Hippocampal formation (tissue), 2 donors: ENCODE data around the gene LMX1B.
"Not testable (repeated sequence)": the region's sequence is repeated elsewhere in the genome, so short reads cannot be mapped to it uniquely, and the experiment has no call there.

Experiments used
- DNase-seq, 2 donors: peaks; one replicate each; lab custom pipeline; 2025; lab: John Stamatoyannopoulos, UW

LMX1B gene

DNA sequence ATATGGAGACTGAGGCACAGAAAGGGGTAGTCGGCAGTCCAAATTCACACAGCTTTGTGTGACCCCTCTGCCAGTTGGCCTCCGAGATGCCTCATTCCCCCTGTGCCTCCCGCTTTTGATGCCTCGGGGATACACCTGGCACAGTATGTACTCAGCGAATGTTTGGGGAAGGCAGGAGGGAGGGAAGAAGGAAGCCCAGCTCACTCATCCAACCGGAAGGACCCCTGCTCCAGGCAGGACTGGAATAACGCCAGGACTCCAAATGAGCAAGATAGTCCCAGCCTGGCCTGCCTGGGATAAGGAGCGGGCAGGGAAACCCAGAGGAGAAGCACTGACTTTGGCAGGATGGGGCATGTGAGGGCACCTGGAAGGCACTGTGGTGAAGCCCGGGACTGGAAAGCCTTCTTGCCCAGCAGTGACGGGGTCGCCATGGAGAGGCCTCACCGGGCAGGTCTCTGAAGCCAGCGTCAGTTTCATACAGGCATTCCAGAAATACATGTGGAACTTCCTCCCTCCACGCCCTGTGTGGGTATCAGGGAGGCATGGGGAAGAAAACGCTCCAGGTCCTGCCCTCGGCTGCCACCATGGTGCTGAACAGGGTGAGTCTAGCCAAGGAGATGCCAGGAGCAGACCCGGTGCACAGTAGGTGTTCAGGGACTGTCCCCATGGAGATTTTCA is 20.3 kb downstream of the LMX1B start:
- DNase-seq = no peak

DNA sequence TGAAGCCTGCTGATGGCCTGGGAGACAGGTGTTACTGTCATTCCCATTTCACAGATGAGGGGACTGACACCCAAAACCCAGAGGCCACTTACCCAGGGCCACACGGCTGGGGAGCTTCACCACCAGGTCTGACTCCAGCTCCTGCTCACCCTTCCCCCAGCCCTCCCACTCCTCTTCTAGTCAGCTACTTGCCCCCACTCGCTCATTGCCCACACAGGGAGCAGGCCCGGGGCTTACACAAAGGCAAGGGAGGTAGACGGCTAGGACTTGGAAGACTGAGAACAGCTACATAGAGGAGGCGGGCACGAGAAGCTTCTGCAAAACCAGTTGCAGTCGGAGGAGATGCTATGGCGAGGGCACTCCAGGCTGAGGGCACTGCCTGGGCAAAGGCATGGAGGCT is 21.3 kb downstream of the LMX1B start:
- DNase-seq = no peak

DNA sequence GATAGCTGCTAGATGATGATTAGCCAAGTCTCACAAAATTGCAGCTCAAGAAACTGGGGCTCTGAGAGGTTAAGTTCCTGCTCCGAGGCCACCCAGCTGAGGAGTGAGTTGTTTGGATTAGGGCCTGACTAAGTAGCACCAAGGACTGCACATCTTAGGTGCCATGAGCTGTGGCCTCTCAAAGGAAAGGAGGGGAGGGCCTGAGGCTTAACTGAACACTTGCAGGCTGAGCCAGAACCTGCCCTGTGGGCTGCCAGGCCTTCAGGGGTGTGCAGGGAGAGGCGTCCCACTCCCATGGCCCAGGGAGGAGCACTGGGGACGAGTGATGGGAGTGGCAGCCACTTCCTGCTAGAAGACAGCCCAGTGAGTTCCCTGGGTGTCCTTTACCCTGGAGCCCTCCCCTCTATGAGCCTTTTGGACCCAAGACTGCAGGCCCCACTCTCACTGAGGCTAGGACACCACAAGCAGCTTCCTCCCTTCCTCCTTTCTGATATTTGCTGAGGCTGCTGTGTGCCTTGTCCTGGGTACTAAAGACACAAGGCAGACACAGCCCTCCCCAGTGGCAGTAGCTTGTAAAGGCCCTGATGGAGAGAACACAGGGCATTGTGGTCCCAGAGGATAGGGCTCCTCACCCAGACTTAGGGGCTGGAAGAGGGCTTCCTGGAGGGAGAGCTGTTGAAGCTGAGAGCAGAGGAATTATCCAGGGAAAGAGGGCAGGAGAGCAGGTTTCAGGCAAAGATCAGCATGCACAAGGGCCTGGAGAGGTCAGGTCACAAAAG is 22.1 kb downstream of the LMX1B start:
- DNase-seq = no peak

DNA sequence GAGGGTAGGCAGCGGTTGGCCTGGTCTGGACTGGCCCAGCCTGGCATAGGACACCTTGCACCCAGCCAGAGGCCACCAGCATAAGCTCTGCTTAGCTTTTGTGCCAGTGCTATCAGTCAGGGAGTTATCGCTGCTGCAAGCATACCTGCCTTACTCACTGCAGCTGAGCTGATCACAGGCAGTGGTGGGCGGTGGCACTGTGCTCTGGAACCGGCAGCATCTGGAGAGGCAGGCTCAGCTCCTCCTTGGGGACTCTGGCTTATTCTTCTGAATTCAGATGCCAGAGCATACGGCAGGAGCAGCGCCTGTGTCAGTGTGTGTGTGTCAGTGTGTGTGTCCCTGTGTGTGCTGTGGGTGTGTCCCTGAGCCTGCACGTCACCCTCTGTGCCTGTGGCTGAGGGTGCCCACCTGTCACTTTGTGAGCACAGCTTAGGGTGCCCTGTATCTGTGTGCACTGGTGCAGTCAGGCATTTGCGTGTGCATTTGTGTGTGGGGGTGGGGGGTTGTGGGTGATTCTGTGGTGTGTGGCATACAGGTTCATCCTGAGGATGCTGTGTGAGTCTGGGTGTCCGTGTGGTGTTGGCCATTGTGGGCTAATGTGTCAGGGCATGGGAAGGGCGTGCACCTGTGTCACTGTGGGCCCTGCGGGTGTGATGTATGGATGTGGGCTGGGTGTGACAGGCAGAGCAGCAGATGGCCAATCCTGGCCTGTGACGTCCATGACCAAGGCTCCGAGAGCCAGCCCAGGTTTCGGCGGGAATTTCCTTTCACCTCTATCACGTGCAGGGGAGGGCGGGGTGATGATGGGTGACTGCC is 23.5 kb downstream of the LMX1B start:
- no peak for DNase-seq

DNA sequence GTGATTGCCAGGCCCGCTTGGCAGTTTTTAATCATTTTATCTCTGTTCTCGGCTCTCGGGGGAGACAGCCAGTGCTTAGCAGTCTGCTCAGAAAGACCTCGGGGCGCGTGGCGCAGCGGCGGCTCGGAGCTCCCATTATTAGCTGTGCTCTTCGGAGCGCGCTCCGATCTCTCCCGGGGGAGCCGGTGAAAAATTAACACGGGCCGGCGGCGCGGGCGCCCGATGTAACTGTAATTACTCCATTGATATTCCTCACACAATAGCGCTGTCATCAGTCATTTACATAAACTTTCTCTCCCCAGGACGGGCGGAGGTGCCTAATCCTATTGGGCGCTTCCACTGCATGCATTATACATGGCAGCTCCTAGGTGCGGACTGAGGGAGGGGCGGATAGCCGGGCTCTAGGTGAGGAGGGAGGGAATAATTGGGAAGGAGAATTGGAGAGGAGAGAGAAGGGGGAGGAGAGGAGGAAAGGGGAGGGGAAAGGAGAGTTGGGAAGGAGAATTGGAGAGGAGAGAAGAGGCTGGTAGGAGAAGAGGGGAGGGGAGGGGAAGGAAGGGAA is 24.9 kb downstream of the LMX1B start:
- no peak for DNase-seq

DNA sequence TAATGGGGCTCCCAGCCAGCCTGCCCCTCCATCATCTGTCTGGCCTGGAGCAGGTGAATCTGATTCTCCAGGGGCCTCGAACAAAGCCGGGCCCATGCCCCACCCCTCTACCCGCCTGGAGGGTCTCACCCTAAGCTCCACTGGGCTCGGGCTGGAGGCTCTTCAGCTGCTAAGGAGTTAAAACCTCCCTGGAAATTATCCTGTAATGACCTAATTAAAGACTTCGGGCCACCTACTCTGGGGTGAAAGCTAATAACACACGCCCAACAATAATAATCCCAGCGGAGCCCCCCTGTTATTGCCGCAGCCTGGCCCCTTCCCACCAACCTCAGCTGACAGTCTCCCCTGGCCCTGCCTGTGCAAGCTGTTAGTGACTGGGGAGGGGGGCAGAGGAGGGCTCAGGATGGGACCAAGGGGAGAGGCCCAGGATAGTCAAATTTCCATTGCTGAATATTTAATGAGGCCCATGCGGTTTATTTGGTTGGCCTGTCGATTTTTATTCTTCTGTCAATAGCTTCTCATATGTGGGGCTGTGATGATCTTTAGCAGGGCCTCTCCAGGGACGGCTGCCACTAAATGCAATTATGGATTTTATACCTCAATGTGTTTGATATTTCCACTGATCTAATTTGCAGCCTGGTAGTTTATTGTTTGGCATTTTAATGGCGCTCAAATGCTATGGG is 25.7 kb downstream of the LMX1B start:
- DNase-seq = no peak

DNA sequence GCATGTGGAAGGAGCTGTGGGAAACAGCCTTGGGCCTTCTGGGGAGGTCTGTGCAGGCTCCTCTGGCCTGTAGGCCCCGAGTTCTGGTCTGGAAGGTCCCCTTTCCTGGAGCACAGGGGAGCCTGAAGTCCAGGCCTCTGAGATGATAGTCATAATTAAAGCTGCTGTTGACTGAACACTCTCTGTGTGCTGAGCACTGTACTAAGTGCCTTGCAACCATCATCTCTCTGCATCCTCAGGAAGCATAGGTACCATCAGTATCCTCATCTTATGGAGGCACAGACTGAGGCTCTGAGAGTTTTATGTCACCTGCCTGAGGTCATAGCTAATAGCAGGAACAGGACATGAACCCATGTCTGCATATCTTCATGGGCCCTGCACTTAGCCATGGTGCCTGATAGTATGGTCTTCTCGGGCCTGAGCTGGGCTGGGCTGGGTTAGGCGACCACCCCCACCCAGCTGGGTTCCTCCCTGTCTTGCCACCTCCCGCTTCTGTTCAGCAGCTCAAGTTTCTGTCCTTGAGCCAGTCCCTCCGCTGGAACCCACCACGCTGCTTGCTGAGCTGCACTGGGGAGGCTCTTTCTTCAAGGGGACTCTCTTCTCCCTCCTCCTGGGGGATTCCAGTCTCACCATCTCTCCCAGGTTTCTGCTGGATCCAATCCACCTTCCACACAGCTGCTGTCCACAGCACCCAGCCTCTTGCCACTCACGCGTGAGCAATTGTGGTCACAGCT is 27.6 kb downstream of the LMX1B start:
- no peak for DNase-seq

DNA sequence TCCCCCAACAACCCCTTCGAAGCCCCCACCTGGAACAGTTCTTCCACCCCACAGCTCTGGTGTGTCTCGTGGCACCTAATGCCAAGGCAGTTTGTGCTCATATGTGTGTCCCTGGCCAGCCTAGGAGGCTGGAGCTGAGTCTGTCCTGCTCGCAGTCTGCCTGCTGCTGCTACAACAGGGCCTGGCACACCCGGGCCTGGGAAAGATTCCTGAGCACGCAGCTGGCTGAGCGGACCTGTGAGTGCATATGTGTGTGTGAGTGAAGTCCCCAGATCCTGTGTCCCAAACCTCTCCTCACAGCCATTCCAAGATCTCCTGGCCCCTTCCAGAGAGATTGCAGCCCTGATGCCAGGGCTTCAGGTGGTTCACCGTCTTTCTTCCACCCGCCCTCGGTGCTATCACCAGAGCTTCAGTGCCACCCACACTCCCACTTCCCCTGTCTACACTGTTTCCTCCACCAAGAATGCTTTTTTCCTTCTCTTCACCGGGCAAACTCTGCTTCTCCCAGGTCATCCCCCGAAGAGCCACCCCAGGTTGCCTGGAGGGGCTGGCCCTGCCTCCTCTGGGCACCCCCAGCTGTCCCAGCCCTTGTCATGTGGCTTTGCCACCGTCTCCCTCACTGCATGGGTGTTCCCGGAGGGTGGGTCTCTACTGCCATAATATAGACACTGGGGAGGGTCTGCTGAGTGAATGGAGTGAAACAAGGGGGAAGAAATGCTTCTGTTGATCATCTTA is 28.4 kb downstream of the LMX1B start:
- no peak for DNase-seq

DNA sequence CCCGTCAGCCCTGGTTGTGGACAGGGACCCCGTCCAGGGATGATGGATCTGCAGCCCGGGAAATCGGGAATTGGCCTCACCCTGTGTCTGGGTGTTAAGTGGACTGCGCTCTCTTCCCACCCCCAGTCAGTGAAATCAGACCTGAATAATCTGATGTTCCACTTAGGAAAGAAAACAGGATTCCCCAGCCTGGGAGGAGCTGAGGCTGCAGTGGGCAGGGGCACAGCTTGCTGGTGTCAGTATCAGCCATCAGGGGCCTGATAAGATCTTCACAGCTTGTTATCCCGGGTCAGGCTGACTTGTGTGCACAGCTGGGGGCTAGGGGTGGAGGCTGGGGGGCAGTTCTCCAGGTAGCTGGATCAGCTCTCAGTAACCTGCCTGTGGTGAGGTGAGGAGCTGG is 29.1 kb downstream of the LMX1B start:
- DNase-seq = no peak

DNA sequence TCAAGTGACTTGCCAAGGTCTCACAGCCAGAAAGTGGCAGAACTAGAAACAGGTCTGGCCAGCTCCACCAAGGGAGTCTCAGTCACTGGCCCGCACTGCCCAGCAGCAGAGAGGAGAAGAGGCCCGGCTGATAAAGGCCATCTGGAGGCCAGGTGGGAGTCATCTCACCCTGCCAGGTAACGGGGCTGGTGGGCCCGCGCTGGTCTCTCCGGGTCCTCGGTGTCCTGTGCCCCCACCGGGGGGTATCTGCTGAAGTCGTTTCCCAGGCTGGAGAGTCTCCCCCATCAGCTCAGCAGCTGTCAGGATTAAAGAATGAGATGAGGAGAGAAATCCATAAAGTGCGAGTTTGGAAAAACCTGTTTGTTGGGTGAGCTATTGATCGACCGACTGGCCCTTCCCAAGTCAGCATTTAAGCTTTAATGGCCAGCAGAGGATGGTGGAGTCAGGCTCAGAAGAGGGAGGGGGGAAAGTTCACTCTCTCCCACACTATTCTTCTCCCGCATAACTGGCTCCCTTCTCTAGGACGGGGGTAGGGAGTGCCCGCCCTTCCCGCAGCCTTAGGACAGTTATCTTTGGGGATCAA is 30.3 kb downstream of the LMX1B start:
- DNase-seq = no peak

DNA sequence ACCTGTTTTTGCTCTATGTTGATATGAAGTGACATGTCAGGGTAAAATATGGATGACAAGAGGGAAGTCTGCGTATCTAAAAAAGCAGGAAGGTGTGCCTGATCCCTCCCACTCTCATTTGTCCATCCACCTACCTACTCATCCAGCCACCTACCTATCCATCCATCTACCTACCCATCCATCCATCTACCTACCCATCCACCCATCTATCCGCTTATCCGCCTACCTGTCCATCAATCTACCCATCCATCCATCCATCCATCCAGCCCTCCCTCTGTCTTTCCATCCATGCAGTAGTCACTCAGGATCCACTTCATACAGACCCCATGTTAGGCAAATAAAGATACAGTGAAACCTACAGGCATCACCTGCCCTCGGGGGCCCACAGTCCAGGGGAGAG is 32.4 kb downstream of the LMX1B start:
- no peak for DNase-seq

DNA sequence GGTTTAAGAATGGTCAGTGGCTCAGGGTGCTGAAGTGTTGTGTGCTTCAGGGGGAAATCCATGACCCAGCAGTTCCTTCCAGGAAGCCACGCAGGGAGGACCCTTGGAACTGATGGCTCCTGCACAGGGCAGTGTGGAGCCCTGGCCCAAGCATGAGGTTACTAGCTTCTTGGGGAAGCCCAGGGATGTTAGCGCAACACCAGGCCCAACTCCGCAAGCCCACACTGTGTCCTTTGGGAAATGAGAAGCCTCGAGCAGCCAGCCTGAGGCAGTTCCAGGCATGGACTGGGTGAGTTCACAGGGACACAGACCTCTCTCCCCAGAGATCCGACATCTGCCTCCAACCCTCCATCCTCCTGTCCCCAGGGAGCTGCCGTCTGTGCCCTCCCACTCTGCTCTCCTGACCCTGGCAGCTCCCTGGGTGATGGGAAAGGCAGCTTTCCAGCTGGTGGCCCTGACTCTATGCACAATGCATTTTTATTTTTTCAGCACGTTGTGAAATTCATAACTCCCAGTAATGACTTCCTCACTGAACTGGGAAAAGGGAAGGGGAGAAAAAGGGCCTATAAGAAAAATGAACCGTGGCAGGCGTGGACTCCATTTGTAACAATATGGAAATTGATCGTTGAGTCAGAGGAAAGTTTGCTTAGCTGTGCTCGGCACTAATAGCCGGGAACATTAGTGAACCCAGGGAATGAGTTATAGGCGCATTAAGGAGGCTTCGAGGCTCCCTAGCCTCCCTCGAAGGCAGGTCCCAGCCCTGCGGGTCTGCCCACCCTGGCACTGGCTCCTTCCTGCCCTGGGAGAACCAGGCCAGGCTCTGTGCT is 34.1 kb downstream of the LMX1B start:
- DNase-seq = no peak

DNA sequence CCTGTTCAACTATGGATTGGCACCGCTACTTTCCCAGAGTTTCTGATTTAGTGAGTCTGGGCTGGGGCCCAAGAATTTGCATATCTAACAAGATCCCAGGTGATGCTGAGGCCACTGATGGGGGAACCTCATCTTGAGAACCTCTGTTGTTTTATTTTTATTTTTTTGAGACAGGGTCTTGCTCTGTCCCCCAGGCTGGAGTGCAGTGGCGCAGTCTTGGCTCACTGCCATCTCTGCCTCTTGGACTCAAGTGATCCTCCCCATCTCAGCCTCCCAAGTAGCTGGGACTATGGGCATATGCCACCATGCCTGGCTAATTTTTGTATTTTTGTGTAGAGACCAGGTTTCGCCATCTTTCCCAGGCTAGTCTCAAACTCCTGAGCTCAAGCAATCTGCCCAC is 35.7 kb downstream of the LMX1B start:
- DNase-seq = no peak

DNA sequence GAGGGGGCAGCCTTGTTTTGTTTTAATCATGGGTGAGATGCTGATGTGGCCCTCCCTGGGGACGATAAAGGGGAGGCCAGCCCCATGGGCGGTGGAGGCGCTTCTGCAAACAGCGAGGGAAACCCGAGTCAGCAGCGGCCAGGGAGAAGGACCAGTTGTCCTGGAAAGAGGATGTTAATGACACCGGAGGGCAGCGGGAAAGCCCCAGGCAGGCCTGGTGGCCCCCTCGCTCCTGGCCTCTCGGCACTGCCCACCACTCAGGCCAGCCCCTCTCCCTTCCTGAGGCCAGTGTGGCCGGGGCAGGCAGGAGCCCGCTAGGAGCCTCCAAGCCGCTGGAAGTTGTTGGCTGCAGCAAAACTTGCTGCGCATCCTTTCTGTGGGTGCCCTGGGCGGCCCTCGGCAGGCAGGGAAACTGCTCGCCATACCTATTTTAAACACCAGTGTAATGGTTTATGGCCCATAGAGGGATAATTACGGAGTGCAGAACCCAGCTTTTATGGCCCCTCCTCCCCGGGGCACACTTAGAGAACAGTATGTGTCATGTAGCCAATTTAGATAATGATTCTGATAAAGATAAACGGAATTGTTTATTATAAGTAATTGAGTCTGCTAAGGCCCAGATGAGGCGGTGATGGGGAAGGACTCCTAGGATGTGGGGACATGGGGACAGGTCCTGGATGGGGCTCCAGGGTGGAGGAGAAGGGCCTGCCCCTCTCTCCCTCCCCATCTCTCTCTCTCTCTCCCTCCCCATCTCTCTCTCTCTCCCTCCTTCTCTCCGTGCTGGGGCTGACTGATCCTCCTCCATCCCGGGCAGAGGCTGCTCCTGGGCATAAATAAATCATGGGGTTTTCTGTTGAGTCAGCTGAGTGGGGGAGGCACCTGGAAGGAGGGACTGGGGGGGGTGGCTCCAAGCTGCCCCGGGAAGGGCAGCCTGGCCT is 36.9 kb downstream of the LMX1B start:
- no peak for DNase-seq

DNA sequence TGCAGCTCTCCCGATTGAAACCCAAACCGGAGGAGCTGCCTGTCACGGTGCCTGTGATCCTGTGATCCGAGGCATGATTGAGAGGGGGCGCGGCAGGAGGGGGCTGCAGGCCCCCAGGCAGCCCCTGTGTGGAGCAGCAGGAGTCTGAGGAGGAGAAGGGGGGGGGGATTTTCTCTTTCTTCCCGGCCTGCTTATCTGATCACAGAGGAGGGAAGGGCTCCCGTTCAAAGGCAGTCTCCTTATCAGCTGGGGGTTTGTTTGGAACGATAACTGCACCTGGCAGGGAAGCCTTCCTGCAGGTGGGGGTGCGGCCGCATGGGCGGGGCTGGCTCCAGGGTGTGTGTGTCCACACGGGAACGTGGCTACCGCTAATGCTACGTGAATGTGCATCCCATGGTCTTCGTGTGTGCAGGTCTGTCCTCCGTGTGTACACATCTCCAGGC is 38.4 kb downstream of the LMX1B start:
- DNase-seq = no peak

DNA sequence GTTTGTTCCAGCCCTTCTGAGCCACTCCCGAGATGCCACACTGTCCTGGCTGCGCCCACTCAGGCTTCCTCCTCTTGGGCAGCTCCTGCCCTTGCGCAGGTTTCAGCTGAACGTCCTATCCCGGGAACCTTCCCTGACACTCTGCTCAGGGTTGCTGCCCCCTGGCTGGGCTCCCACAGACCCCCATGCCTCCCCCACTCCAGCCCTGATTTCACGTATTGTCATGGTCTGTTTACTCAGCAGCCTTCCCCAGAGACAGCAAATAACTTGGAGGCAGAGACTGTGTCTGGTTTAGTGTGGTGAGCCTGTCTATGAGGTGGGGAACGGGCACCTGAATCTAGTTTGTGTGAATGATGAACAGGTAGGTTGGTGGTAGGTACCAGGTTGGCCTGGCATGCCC is 40.4 kb downstream of the LMX1B start:
- DNase-seq = no peak

DNA sequence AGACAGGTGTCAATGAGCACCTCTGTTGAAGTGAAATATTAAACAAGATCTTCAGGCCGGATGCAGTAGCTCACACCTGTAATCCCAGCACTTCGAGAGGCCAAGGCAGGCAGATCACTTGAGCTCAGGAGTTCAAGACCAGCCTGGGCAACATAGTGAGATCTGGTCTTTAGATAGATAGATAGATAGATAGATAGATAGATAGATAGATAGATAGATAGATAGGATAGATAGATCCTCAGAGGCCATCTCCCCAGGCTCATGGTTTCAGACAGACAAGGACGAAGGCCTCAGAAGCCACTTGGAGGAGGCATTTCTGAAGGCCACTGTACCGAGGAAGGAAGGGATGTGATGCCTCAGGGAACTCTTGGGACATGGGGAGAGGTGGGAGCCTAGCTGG is 42.5 kb downstream of the LMX1B start:
- DNase-seq = not testable (repeated sequence)

DNA sequence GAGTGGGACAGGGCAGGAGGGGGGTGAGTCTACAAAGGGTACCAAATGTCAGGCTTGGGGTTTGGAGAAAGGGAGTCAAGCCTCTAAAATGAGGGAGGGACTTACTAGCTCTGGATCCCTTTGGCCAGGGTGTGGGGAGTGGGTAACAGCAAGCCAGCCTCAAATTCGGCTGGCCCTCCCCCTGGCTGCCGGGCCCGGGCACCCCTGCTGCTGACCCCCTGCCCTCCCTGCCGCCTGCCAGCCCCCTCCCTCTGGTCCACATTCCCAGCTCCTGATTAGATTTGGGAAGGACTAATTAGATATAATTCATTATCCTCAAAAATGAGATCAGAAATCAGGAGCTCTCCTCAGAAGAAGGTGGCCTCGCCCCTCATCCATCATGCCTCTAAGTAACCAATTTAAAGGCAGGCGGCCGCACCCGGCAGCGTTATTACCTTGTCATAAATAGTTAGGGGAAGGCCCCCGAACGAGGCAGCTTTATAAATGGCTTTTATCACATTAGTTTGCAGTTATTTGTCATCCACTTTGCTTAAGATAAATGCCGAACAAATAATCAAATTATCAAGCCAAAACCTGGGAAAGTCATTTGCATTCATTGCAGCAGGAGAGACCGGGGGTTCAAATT is 44.6 kb downstream of the LMX1B start:
- DNase-seq = no peak
